Stomach smooth muscle (tissue), 2 donors: ENCODE results near the gene LRRC4C.
"Not testable (repeated sequence)": the region's sequence is repeated elsewhere in the genome, so short reads cannot be mapped to it uniquely, and the experiment has no call there.

Experiments
- H3K27ac ChIP-seq: one replicate; pipeline ENCODE4 v1.7.0; 2013; ENCODE audit warnings: mild to moderate bottlenecking, low read length, inconsistent platforms
- H3K27me3 ChIP-seq, 2 donors: one replicate each; pipeline ENCODE4 v1.7.0; 2013; ENCODE audit warnings: low read length in 2 of 2; ENCODE audit not compliant: insufficient read depth in 2 of 2, control insufficient read depth in 1 of 2
- H3K36me3 ChIP-seq, 2 donors: one replicate each; pipeline ENCODE4 v1.7.0; 2013; ENCODE audit warnings: low read length in 2 of 2; ENCODE audit not compliant: control insufficient read depth in 2 of 2, insufficient read depth in 2 of 2
- H3K4me1 ChIP-seq: one replicate; pipeline ENCODE4 v1.7.0; 2013; ENCODE audit warnings: low read length; ENCODE audit not compliant: control insufficient read depth, insufficient read depth
- H3K4me3 ChIP-seq, 2 donors: one replicate each; pipeline ENCODE4 v1.7.0; 2013; ENCODE audit warnings: low read length in 2 of 2
- H3K9ac ChIP-seq, 2 donors: one replicate each; pipeline ENCODE4 v1.7.0; 2013; ENCODE audit warnings: low read length in 2 of 2, mild to moderate bottlenecking in 1 of 2
- H3K9me3 ChIP-seq, 2 donors: one replicate each; pipeline ENCODE4 v1.7.0; 2013; ENCODE audit warnings: low read length in 2 of 2; ENCODE audit not compliant: control insufficient read depth in 2 of 2
- donor health status: healthy.
- donor health status: Pancreatic carcinoma.

The LRRC4C gene

GRCh38 chr11:40879911-40880310, 579.5 kb downstream of the LRRC4C start:
- Histone ChIP-seq H3K4me1 (no peaks in the 10 kb centered on the region), H3K27ac (no peak overlapping the region), H3K4me3 (no peak overlapping the region), H3K9me3 (no peaks in the 10 kb centered on the region), H3K36me3 (no peaks in the 10 kb centered on the region), H3K27me3 (no peaks in the 10 kb centered on the region), H3K9ac (no peak overlapping the region)

DNA sequence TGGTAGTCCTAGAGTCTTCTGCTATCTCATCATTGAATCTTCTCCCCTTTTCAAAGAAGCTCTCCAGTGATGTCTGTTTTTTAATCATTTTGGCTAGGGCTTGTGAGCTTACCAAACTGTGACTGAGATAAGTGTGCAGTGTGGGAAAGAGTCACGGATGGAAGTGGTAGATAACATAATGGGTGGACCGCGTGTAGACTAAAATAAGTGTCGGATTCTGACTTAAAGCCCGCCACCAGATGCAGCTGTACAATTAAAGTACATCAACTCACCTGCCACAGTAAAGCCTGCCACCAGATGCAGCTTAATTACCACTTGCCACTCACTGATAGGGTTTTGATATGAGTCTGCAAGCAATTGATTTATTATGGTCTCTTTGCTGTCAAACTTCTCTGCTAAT, 581.5 kb downstream of the LRRC4C start:
- Histone ChIP-seq H3K9me3 (no peaks in the 10 kb centered on the region), H3K27me3 (no peaks in the 10 kb centered on the region), H3K9ac (no peak overlapping the region), H3K27ac (no peak overlapping the region), H3K36me3 (no peaks in the 10 kb centered on the region), H3K4me1 (no peaks in the 10 kb centered on the region), H3K4me3 (no peak overlapping the region)

DNA sequence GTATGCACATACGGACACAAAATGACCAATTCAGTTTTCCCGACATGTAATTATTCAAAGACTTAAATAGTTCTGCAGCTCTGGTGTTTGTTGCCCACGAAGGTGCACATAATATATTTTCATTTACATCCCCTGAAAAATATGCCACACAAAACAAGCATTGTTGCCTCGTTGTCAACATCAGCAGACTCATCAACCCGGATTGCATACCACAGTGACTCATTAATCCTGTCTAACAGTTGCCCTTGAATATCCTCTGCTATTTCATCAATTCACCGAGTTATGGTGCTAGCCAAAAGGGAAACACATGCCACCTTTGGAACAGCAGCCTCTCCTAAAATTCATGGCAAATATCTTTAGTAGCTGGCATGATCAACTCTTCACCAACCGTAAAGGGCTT, 582.2 kb downstream of the LRRC4C start:
- Histone ChIP-seq H3K4me3 (no peak overlapping the region), H3K27ac (no peak overlapping the region), H3K9me3 (no peaks in the 10 kb centered on the region), H3K27me3 (no peaks in the 10 kb centered on the region), H3K4me1 (no peaks in the 10 kb centered on the region), H3K36me3 (no peaks in the 10 kb centered on the region), H3K9ac (no peak overlapping the region)

GRCh38 chr11:40867991-40868632, 591.3 kb downstream of the LRRC4C start:
- no peak overlapping the region for H3K4me3 ChIP-seq
- no peak overlapping the region for H3K9ac ChIP-seq
- H3K27me3 ChIP-seq: no peaks in the 10 kb centered on the region
- no peak overlapping the region for H3K27ac ChIP-seq
- no peaks in the 10 kb centered on the region for H3K36me3 ChIP-seq
- no peaks in the 10 kb centered on the region for H3K9me3 ChIP-seq
- no peaks in the 10 kb centered on the region for H3K4me1 ChIP-seq

DNA sequence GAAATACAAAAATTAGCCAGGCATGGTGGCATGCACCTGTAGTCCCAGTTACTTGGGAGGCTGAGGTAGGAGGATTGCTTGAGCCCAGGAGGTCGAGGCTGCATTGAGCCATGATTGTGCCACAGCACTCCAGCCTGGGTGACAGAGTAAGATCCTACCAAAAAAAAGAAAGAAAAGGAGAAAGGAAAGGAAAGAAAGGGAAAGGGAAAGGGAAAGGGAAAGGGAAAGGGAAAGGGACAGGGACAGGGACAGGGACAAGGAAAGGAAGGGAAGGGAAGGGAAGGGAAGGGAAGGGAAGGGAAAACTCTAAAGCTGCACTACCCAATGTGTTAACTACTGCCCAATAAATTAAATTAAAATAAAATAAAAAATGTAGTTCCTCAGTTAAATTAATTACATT, 601.7 kb downstream of the LRRC4C start:
- not testable (repeated sequence) for H3K36me3 ChIP-seq, H3K9me3 ChIP-seq, H3K4me3 ChIP-seq, H3K4me1 ChIP-seq, H3K9ac ChIP-seq, H3K27me3 ChIP-seq, H3K27ac ChIP-seq

GRCh38 chr11:40842750-40843339, 616.6 kb downstream of the LRRC4C start:
- no peaks in the 10 kb centered on the region for H3K9me3 ChIP-seq
- H3K4me1 ChIP-seq: no peaks in the 10 kb centered on the region
- no peak overlapping the region for H3K4me3 ChIP-seq
- H3K27me3 ChIP-seq: no peaks in the 10 kb centered on the region
- no peak overlapping the region for H3K9ac ChIP-seq
- no peaks in the 10 kb centered on the region for H3K36me3 ChIP-seq
- no peak overlapping the region for H3K27ac ChIP-seq

DNA sequence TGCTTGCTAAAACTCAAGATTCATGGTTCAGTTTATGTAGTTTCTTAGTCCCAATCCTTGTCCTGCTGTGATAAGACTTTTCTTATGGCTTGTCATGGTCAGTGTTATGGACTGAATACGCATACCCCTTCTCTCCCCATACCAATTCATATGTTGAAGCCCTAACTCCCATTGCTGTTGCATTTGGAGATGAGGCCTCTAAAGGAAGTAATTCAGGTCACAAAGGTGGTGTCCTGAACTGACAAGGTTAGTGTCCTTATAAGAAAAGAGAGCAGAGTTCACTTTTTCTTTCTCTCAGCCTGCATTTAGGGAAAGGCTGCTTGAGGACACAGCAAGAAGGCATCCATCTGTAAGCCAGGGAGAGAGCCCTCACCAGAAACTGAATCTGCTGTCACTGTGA, 618.2 kb downstream of the LRRC4C start:
- Histone ChIP-seq H3K27me3 (no peaks in the 10 kb centered on the region), H3K9ac (no peak overlapping the region), H3K4me3 (no peak overlapping the region), H3K4me1 (no peaks in the 10 kb centered on the region), H3K36me3 (no peaks in the 10 kb centered on the region), H3K27ac (no peak overlapping the region), H3K9me3 (no peaks in the 10 kb centered on the region)

DNA sequence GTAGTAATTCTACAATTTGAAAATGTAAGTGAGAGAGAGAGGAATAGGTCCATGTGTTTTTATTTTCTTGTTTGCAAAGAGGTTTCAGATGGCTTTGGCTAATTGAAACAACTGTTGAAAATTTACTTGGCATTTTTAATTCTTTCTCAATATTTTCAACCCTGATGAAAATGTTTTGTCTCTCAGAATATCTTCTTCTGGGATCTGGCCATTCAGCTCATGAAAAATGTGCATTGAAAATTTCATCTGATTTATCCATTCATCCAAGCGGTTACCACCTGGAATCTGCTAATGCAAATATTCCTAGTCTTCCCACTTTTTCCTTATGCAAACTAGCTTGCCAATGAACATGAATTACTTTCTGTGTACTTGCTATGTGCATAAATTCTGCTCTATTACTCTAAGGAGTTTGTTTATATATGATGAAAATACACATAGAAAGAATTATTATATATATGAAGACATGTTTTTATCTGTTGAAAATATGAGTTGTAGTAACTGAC, 621.2 kb downstream of the LRRC4C start:
- Histone ChIP-seq H3K4me3 (no peak overlapping the region), H3K4me1 (no peaks in the 10 kb centered on the region), H3K9ac (no peak overlapping the region), H3K9me3 (no peaks in the 10 kb centered on the region), H3K27me3 (no peaks in the 10 kb centered on the region), H3K27ac (no peak overlapping the region), H3K36me3 (no peaks in the 10 kb centered on the region)

DNA sequence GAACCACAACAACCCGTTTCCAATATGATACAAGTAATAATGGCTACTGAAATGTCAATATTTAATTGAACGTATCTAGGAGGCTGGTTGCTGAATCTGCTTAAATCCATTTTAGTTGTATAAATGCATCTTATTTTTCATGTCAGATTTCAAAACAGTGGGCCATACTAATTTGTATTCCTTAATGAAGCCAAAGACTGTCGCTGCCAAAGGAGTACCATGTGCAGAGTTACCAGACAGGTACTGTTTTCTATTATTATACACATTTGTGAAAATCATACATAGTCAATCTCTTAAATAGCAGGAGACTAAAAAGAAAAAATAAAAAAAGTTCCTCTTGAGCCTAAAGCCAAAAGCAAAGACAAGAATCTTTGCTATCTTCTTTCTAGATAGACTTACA, 632.3 kb downstream of the LRRC4C start:
- no peaks in the 10 kb centered on the region for H3K27me3 ChIP-seq
- no peaks in the 10 kb centered on the region for H3K9me3 ChIP-seq
- no peak overlapping the region for H3K4me3 ChIP-seq

GRCh38 chr11:40826601-40827000, 632.9 kb downstream of the LRRC4C start:
- Histone ChIP-seq H3K27ac (no peak overlapping the region), H3K9ac (no peak overlapping the region), H3K36me3 (no peaks in the 10 kb centered on the region), H3K4me1 (no peaks in the 10 kb centered on the region), H3K27me3 (no peaks in the 10 kb centered on the region), H3K4me3 (no peak overlapping the region), H3K9me3 (no peaks in the 10 kb centered on the region)

More for the DNA sequence above, 632.3 kb downstream of the LRRC4C start:
- H3K4me1 ChIP-seq: no peaks in the 10 kb centered on the region
- no peaks in the 10 kb centered on the region for H3K36me3 ChIP-seq
- no peak overlapping the region for H3K27ac ChIP-seq
- H3K9ac ChIP-seq: no peak overlapping the region

- Histone ChIP-seq H3K27me3 (no peaks in the 10 kb centered on the region), H3K4me1 (no peaks in the 10 kb centered on the region), H3K4me3 (no peak overlapping the region), H3K27ac (no peak overlapping the region), H3K9ac (no peak overlapping the region), H3K36me3 (no peaks in the 10 kb centered on the region), H3K9me3 (no peaks in the 10 kb centered on the region)
These were observed 634.1 kb downstream of the LRRC4C start for GRCh38 chr11:40825201-40825834.
